OCI-LY1 (cell line): Measurements from ENCODE around the gene HDAC2.
"Not testable (repeated sequence)": the region's sequence is repeated elsewhere in the genome, so short reads cannot be mapped to it uniquely, and the experiment has no call there.

Experiments used
- H2AFZ ChIP-seq: fragments of 200-600 bp; sonication (generic), shearing (Covaris generic); 2 replicates; pipeline ENCODE4 v1.6.0; 2014; ENCODE audit warnings: antibody characterized with exemption, mild to moderate bottlenecking, low read length
- H3F3A ChIP-seq: fragments of 200-600 bp; sonication (generic), shearing (Covaris generic); 2 replicates; pipeline ENCODE4 v1.6.0; 2014; ENCODE audit warnings: mild to moderate bottlenecking, antibody characterized with exemption, low read length, moderate library complexity; ENCODE audit not compliant: insufficient read depth
- H3K27ac ChIP-seq: fragments of 200-600 bp; sonication (generic); 2 replicates; pipeline ENCODE4 v1.5.1; 2014; ENCODE audit warnings: low read length, mixed run types, mild to moderate bottlenecking, low read depth; ENCODE audit not compliant: poor library complexity, severe bottlenecking
- H3K27me3 ChIP-seq: fragments of 200-600 bp; sonication (generic); 2 replicates; pipeline ENCODE4 v1.6.0; 2014; ENCODE audit warnings: antibody characterized with exemption, mild to moderate bottlenecking, low read length, moderate library complexity; ENCODE audit not compliant: insufficient read depth
- H3K36me3 ChIP-seq: fragments of 200-600 bp; sonication (generic); 2 replicates; pipeline ENCODE4 v1.6.1; 2014; ENCODE audit warnings: mild to moderate bottlenecking, antibody characterized with exemption, low read length, moderate library complexity, mixed read lengths; ENCODE audit not compliant: insufficient read depth
- H3K4me1 ChIP-seq: fragments of 200-600 bp; sonication (generic); 2 replicates; pipeline ENCODE4 v1.5.1; 2014; ENCODE audit warnings: mild to moderate bottlenecking, low read length, moderate library complexity; ENCODE audit not compliant: insufficient read depth, severe bottlenecking
- H3K4me2 ChIP-seq: fragments of 200-600 bp; sonication (generic), shearing (Covaris generic); 2 replicates; pipeline ENCODE4 v1.6.1; 2014; ENCODE audit warnings: low read length
- H3K4me3 ChIP-seq: fragments of 200-600 bp; sonication (generic); 2 replicates; pipeline ENCODE4 v1.5.1; 2014; ENCODE audit warnings: low read length, low read depth, mild to moderate bottlenecking, mixed read lengths; ENCODE audit not compliant: poor library complexity, severe bottlenecking
- H3K79me2 ChIP-seq: fragments of 200-600 bp; shearing (Covaris generic); 2 replicates; pipeline ENCODE4 v1.6.1; 2016; ENCODE audit warnings: mixed run types, low read length, mixed read lengths; ENCODE audit not compliant: insufficient read depth
- H3K9ac ChIP-seq: fragments of 200-600 bp; sonication (generic), shearing (Covaris generic); 2 replicates; pipeline ENCODE4 v1.6.1; 2014; ENCODE audit warnings: mild to moderate bottlenecking, low read length, mixed read lengths
- H3K9me2 ChIP-seq: fragments of 200-600 bp; sonication (generic), shearing (Covaris generic); 2 replicates; pipeline ENCODE4 v1.6.1; 2014; ENCODE audit warnings: low read depth, mild to moderate bottlenecking, low read length, mixed read lengths
- H3K9me3 ChIP-seq: fragments of 200-600 bp; shearing (Covaris generic); 2 replicates; pipeline ENCODE4 v1.6.1; 2014; ENCODE audit warnings: low read length, mixed read lengths
- H4K20me1 ChIP-seq: fragments of 200-600 bp; sonication (generic), shearing (Covaris generic); 2 replicates; pipeline ENCODE4 v1.6.0; 2016; ENCODE audit warnings: mild to moderate bottlenecking, low read length; ENCODE audit not compliant: insufficient read depth
- CTCF ChIP-seq: fragments of 200-600 bp; sonication (generic), shearing (Covaris generic); IDR thresholded peaks from 2 replicates; pipeline ENCODE4 v1.5.1; 2017; ENCODE audit warnings: mild to moderate bottlenecking, antibody characterized with exemption, low read length, moderate library complexity, mixed read lengths
- EZH2 ChIP-seq: fragments of 200-600 bp; sonication (generic), shearing (Covaris generic); IDR thresholded peaks from 2 replicates; pipeline ENCODE4 v1.8.0; 2017; ENCODE audit warnings: borderline replicate concordance, mixed run types, mild to moderate bottlenecking, antibody characterized with exemption, low read length, moderate library complexity, mixed read lengths

HDAC2 gene

GRCh38 chr6:113995634-113996033 is 24.7 kb upstream of the HDAC2 start:
- no peak overlapping the region for H3K9ac ChIP-seq
- H3K36me3 ChIP-seq: no peaks in the 10 kb centered on the region
- H3K27ac ChIP-seq: no peak overlapping the region
- no peak overlapping the region for H2AFZ ChIP-seq
- no peaks in the 10 kb centered on the region for H3K9me3 ChIP-seq
- H3K4me2 ChIP-seq: no peak overlapping the region
- H3K27me3 ChIP-seq: no peaks in the 10 kb centered on the region
- no peaks in the 10 kb centered on the region for H4K20me1 ChIP-seq
- no peaks in the 10 kb centered on the region for H3K79me2 ChIP-seq
- no peak for TF ChIP-seq CTCF
- no peak for TF ChIP-seq EZH2
- no peaks in the 10 kb centered on the region for H3K9me2 ChIP-seq
- no peaks in the 10 kb centered on the region for H3K4me1 ChIP-seq
- no peaks in the 10 kb centered on the region for H3F3A ChIP-seq
- H3K4me3 ChIP-seq: no peak overlapping the region

GRCh38 chr6:113994934-113995342 is 24.0 kb upstream of the HDAC2 start:
- Histone ChIP-seq H3K36me3 (no peaks in the 10 kb centered on the region), H3K4me1 (no peaks in the 10 kb centered on the region), H3F3A (no peaks in the 10 kb centered on the region), H2AFZ (no peak overlapping the region), H4K20me1 (no peaks in the 10 kb centered on the region), H3K4me3 (no peak overlapping the region), H3K27me3 (no peaks in the 10 kb centered on the region), H3K79me2 (no peaks in the 10 kb centered on the region), H3K9ac (no peak overlapping the region), H3K9me3 (no peaks in the 10 kb centered on the region), H3K4me2 (no peak overlapping the region), H3K9me2 (no peaks in the 10 kb centered on the region), H3K27ac (no peak overlapping the region)
- TF ChIP-seq EZH2 (no peak), CTCF (peak; percentile 74)

GRCh38 chr6:113989675-113990074 is 18.7 kb upstream of the HDAC2 start:
- H3K79me2 ChIP-seq: no peaks in the 10 kb centered on the region
- no peaks in the 10 kb centered on the region for H3F3A ChIP-seq
- H4K20me1 ChIP-seq: no peaks in the 10 kb centered on the region
- H3K4me2 ChIP-seq: no peak overlapping the region
- H3K9me3 ChIP-seq: no peaks in the 10 kb centered on the region
- H2AFZ ChIP-seq: no peak overlapping the region
- no peak overlapping the region for H3K4me3 ChIP-seq
- no peaks in the 10 kb centered on the region for H3K9me2 ChIP-seq
- H3K9ac ChIP-seq: no peak overlapping the region
- no peaks in the 10 kb centered on the region; the same call in 1 of the 2 replicates for H3K27me3 ChIP-seq
- no peaks in the 10 kb centered on the region for H3K4me1 ChIP-seq
- H3K27ac ChIP-seq: no peak overlapping the region
- TF ChIP-seq EZH2 (no peak), CTCF (no peak)
- H3K36me3 ChIP-seq: no peaks in the 10 kb centered on the region

GRCh38 chr6:113982675-113983074 is 11.7 kb upstream of the HDAC2 start:
- not testable (repeated sequence) for H4K20me1 ChIP-seq, H3K27ac ChIP-seq, H3K4me1 ChIP-seq, H3K9me3 ChIP-seq, H2AFZ ChIP-seq, H3K9ac ChIP-seq, H3F3A ChIP-seq, H3K36me3 ChIP-seq, H3K4me3 ChIP-seq, H3K27me3 ChIP-seq, H3K79me2 ChIP-seq, H3K4me2 ChIP-seq, H3K9me2 ChIP-seq
